Endothelial cell of umbilical vein (primary cell): ENCODE results near the gene SERPIND1. TPM values are rescaled to one million over a fixed set of nuclear protein-coding genes. Genes with fewer than 3 reads are reported as not detected.

Experiments
- BruUV-seq: library from RNA; stranded (reverse); fragments of 400-500 nt; replicated peaks from 2 replicates; lab custom pipeline; 2021; lab: Mats Ljungman, UMichigan
- CTCF ChIA-PET: fragments of 300-600, 350-600 bp; sonication (Branson Sonifier 250); formaldehyde crosslinking; loops from one replicate; lab custom pipeline; 2021; ENCODE audit warnings: antibody characterized with exemption, inconsistent platforms; lab: Charles Lee
- POLR2A ChIA-PET: fragments of 300-600, 350-600 bp; sonication (Branson Sonifier 250); formaldehyde crosslinking; loops from one replicate; lab custom pipeline; 2021; ENCODE audit warnings: antibody characterized with exemption, inconsistent platforms; lab: Charles Lee
- DNase-seq: peaks from one replicate; pipeline ENCODE4 v3.0.0-alpha.2; 2011; ENCODE audit warnings: low read depth, low spot score
- FAIRE-seq: peaks from 2 replicates; lab custom pipeline; 2011; peaks lifted over from hg19 to GRCh38; lab: Jason Lieb, UNC
- H2AFZ ChIP-seq: 2 replicates; pipeline ENCODE4 v1.6.0; 2012; ENCODE audit warnings: low read depth, low read length, control low read depth, inconsistent platforms
- H3K27ac ChIP-seq: 2 replicates; pipeline ENCODE4 v1.5.1; 2011; ENCODE audit warnings: low read depth, mild to moderate bottlenecking, control low read depth, low read length, moderate library complexity; ENCODE audit not compliant: insufficient read depth
- H3K27me3 ChIP-seq, 2 experiments: 2 replicates each; pipeline versions ENCODE4 v1.6.0 to v1.6.1; 2011; ENCODE audit warnings: low read length in 2 of 2, mixed read lengths in 1 of 2; ENCODE audit not compliant: control insufficient read depth in 2 of 2, insufficient read depth in 2 of 2
- H3K36me3 ChIP-seq, 2 experiments: 2 replicates in 1 of 2; 3 replicates in 1 of 2; pipeline ENCODE4 v1.5.1; 2011; ENCODE audit warnings: low read length in 2 of 2, mild to moderate bottlenecking in 1 of 2, moderate library complexity in 1 of 2; ENCODE audit not compliant: control insufficient read depth in 2 of 2, insufficient read depth in 2 of 2; ENCODE audit errors: extremely low read depth in 1 of 2
- H3K4me1 ChIP-seq: 3 replicates; pipeline ENCODE4 v1.5.1; 2011; ENCODE audit warnings: mild to moderate bottlenecking, low read length; ENCODE audit not compliant: control insufficient read depth, insufficient read depth; ENCODE audit errors: extremely low read depth
- H3K4me2 ChIP-seq: 2 replicates; pipeline ENCODE4 v1.6.1; 2011; ENCODE audit warnings: low read length, control low read depth, mixed read lengths; ENCODE audit not compliant: insufficient read depth
- H3K4me3 ChIP-seq, 3 experiments: fragments of 200-600 bp in 1 of 3; sonication (generic), shearing (Covaris generic) in 1 of 3; replicated peaks in 1 of 3; 2 replicates each; pipeline ENCODE4 v1.5.1; 2011 to 2016; ENCODE audit warnings: control low read depth in 3 of 3, low read length in 3 of 3, mild to moderate bottlenecking in 2 of 3, inconsistent platforms in 1 of 3, low read depth in 1 of 3, moderate library complexity in 1 of 3; ENCODE audit not compliant: insufficient read depth in 1 of 3
- H3K79me2 ChIP-seq: 2 replicates; pipeline ENCODE4 v1.6.0; 2012; ENCODE audit warnings: low read length, inconsistent platforms; ENCODE audit not compliant: control insufficient read depth, insufficient read depth
- H3K9ac ChIP-seq: replicated peaks from 2 replicates; pipeline ENCODE3; 2011; ENCODE audit warnings: low read length, control low read depth; ENCODE audit not compliant: insufficient read depth; ENCODE audit errors: extremely low read depth
- H3K9me1 ChIP-seq: replicated peaks from 3 replicates; pipeline ENCODE4 v1.6.0; 2011; ENCODE audit warnings: mild to moderate bottlenecking, low read length; ENCODE audit not compliant: control insufficient read depth, insufficient read depth; ENCODE audit errors: extremely low read depth
- H3K9me3 ChIP-seq: replicated peaks from 2 replicates; pipeline ENCODE4 v1.5.1; 2012; ENCODE audit warnings: low read length, inconsistent platforms; ENCODE audit not compliant: control insufficient read depth, insufficient read depth
- H4K20me1 ChIP-seq: replicated peaks from 2 replicates; pipeline ENCODE3; 2011; ENCODE audit warnings: mild to moderate bottlenecking, low read length; ENCODE audit not compliant: control insufficient read depth, insufficient read depth; ENCODE audit errors: extremely low read depth
- FOS ChIP-seq: IDR thresholded peaks from 2 replicates; pipeline ENCODE4 v1.6.1; 2011; ENCODE audit warnings: mild to moderate bottlenecking, low read length, moderate library complexity, borderline replicate concordance; ENCODE audit not compliant: insufficient read depth
- JUN ChIP-seq: IDR thresholded peaks from 2 replicates; pipeline ENCODE4 v1.6.1; 2011; ENCODE audit warnings: borderline replicate concordance, low read depth; ENCODE audit not compliant: insufficient read length, insufficient read depth
- MYC ChIP-seq: IDR thresholded peaks from one replicate; pipeline ENCODE4 v1.6.1; 2011; ENCODE audit warnings: mild to moderate bottlenecking, low read depth, low read length
- POLR2AphosphoS5 ChIP-seq: IDR thresholded peaks from 2 replicates; pipeline ENCODE4 v1.6.1; 2012; ENCODE audit warnings: low read depth, mild to moderate bottlenecking, control low read depth, low read length, moderate library complexity; ENCODE audit not compliant: insufficient read depth
- dilution Hi-C: fragments of 300-500 bp; cut with MboI; formaldehyde crosslinking; loops from one replicate; pipeline ENCODE4 v1.15.0; 2019; ENCODE audit warnings: low sequenced_read_pairs; ENCODE audit not compliant: extremely low pct_ligation_motif_present
- intact Hi-C: fragments of 100-400 bp; cut with micrococcal nuclease; formaldehyde crosslinking; loops from one replicate; pipeline ENCODE4 v1.10.0; 2022
- polyA plus RNA-seq, 4 experiments: library from polyadenylated mRNA; depleted of rRNA in 3 of 4; stranded (reverse) in 3 of 4; unstranded in 1 of 4; fragments of >200 nt; gene quantifications; 2 replicates each; pipeline versions ENCODE4 v1.2.1 to v1.2.3, GENCODE V29; 2011 to 2012; ENCODE audit warnings: missing spikeins in 1 of 4
- total RNA-seq: library from RNA; stranded (reverse); gene quantifications from 2 replicates; pipeline ENCODE4 v1.2.3, GENCODE V29; 2021
- TF ChIP-seq, protein P1 (sequence below), 2 donors: IDR thresholded peaks; 1 replicate in 1 of 2; 2 replicates in 1 of 2; pipeline ENCODE4 v1.5.1; 2011; ENCODE audit warnings: low read length in 2 of 2, mild to moderate bottlenecking in 2 of 2, moderate library complexity in 2 of 2, control low read depth in 1 of 2, inconsistent platforms in 1 of 2, low read depth in 1 of 2; ENCODE audit not compliant: insufficient read depth in 1 of 2; ENCODE audit errors: extremely low read depth in 1 of 2

The SERPIND1 gene
- total and polyA plus RNA-seq, 2 donors (not counting 3 experiments of a cell fraction or from before 2014, with no cell fraction given), result 0.94 to 1.8 TPM

DNA sequence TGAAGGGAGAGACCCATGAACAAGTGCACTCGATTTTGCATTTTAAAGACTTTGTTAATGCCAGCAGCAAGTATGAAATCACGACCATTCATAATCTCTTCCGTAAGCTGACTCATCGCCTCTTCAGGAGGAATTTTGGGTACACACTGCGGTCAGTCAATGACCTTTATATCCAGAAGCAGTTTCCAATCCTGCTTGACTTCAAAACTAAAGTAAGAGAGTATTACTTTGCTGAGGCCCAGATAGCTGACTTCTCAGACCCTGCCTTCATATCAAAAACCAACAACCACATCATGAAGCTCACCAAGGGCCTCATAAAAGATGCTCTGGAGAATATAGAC is 5.9 kb downstream of the SERPIND1 start:
- peak; percentile 44 for DNase-seq
- ChIA-PET POLR2A (no interaction called here), CTCF (interaction anchor here (1.2 to 1.6 kb wide), 3 partner anchors 22 to 174 kb away, joined by 3 to 5 read pairs (median 5); no protein-coding TSS in a partner anchor)
- intact Hi-C loops (loop anchor here (5.0 kb wide), 2 partner anchors 77 to 217 kb away; no protein-coding TSS in a partner anchor), dilution Hi-C loops (no loop called here)
- H3K4me1 ChIP-seq, result peaks cover 71% of the 10 kb centered on the region
- BruUV-seq, result no TSS peak
- no peaks in the 10 kb centered on the region for H3K36me3 ChIP-seq
- H3K27ac ChIP-seq, result peak overlapping the region; percentile 25
- no peak overlapping the region for H3K9ac ChIP-seq
- no peak overlapping the region for H2AFZ ChIP-seq
- no peaks in the 10 kb centered on the region for H3K9me3 ChIP-seq
- no peak overlapping the region for H3K4me2 ChIP-seq
- no peak overlapping the region for H3K4me3 ChIP-seq
- no peaks in the 10 kb centered on the region for H4K20me1 ChIP-seq
- TF ChIP-seq FOS, result peak; percentile 37
- peak; percentile 43 for TF ChIP-seq POLR2AphosphoS5
- no peak for TF ChIP-seq MYC
- TF ChIP-seq, protein P1, sequence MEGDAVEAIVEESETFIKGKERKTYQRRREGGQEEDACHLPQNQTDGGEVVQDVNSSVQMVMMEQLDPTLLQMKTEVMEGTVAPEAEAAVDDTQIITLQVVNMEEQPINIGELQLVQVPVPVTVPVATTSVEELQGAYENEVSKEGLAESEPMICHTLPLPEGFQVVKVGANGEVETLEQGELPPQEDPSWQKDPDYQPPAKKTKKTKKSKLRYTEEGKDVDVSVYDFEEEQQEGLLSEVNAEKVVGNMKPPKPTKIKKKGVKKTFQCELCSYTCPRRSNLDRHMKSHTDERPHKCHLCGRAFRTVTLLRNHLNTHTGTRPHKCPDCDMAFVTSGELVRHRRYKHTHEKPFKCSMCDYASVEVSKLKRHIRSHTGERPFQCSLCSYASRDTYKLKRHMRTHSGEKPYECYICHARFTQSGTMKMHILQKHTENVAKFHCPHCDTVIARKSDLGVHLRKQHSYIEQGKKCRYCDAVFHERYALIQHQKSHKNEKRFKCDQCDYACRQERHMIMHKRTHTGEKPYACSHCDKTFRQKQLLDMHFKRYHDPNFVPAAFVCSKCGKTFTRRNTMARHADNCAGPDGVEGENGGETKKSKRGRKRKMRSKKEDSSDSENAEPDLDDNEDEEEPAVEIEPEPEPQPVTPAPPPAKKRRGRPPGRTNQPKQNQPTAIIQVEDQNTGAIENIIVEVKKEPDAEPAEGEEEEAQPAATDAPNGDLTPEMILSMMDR (IDR thresholded peaks at IDR 0.05; ENCODE audit: extremely low read depth in 1 of 2, insufficient read depth in 1 of 2, low read depth in 1 of 2, low read length in 2 of 2), result no peak
- TF ChIP-seq JUN, result peak; percentile 51
- no peaks in the 10 kb centered on the region for H3K79me2 ChIP-seq
- no peaks in the 10 kb centered on the region for H3K9me1 ChIP-seq
- H3K27me3 ChIP-seq, result no peaks in the 10 kb centered on the region
- FAIRE-seq, result peak; percentile 47
